Measurements from ENCODE around the gene LKAAEAR1.
A peak's percentile ranks its signal among the peaks of the same experiment; 100 is the strongest.

The LKAAEAR1 gene

GRCh38 chr20:64038565-64039292, 45.5 kb downstream of the LKAAEAR1 start:
- peak; percentile 56 to 62 for DNase-seq (ENCODE audit: low read depth in 1 of 2, low spot score in 1 of 2)

- DNase-seq (ENCODE audit: low read depth in 1 of 2, low spot score in 1 of 2) = no peak
These were observed 46.0 kb downstream of the LKAAEAR1 start for GRCh38 chr20:64038224-64038564.

GRCh38 chr20:64037498-64038213, 46.5 kb downstream of the LKAAEAR1 start:
- no peak for DNase-seq (ENCODE audit: low read depth in 1 of 2, low spot score in 1 of 2)

GRCh38 chr20:64037199-64037497, 47.0 kb downstream of the LKAAEAR1 start:
- no peak for DNase-seq (ENCODE audit: low read depth in 1 of 2, low spot score in 1 of 2)

GRCh38 chr20:64036346-64037198, 47.6 kb downstream of the LKAAEAR1 start:
- no peak for DNase-seq (ENCODE audit: low read depth in 1 of 2, low spot score in 1 of 2)

GRCh38 chr20:64035933-64036345, 48.3 kb downstream of the LKAAEAR1 start, which contains the start of gene C20orf204:
TSS of gene C20orf204 (plus strand) at chr20:64036182. CDS start at chr20:64036324, 142 bp downstream.
- no peak for DNase-seq (ENCODE audit: low read depth in 1 of 2, low spot score in 1 of 2)

GRCh38 chr20:64035066-64035932, 48.9 kb downstream of the LKAAEAR1 start:
- DNase-seq (ENCODE audit: low read depth in 1 of 2, low spot score in 1 of 2) = no peak

GRCh38 chr20:64033981-64034493, 50.2 kb downstream of the LKAAEAR1 start:
- no peak for DNase-seq (ENCODE audit: low read depth in 1 of 2, low spot score in 1 of 2)
